H1 (cell line): Measurements from ENCODE around the gene RO60.

Source experiments
- ATF3 ChIP-seq: IDR thresholded peaks from 2 replicates; pipeline ENCODE4 v1.6.1; 2011; ENCODE audit warnings: low read depth, mild to moderate bottlenecking, low read length; ENCODE audit not compliant: insufficient read depth
- CTCF ChIP-seq, 3 experiments: IDR thresholded peaks; 1 replicate in 2 of 3; 2 replicates in 1 of 3; pipeline versions ENCODE4 v1.5.1 to v1.6.1; 2011; ENCODE audit warnings: low read length in 3 of 3, mild to moderate bottlenecking in 3 of 3, inconsistent platforms in 2 of 3, low read depth in 1 of 3, moderate library complexity in 1 of 3; ENCODE audit not compliant: insufficient read depth in 1 of 3; ENCODE audit errors: control extremely low read depth in 1 of 3
- EZH2 ChIP-seq: fragments of 200-600 bp; sonication (generic); IDR thresholded peaks from 2 replicates; pipeline ENCODE4 v1.7.1; 2012; ENCODE audit warnings: low read depth, mild to moderate bottlenecking, moderate library complexity, low read length, inconsistent platforms; ENCODE audit not compliant: severe bottlenecking
- HDAC2 ChIP-seq, 2 experiments: fragments of 300-600 bp in 1 of 2; sonication (generic) in 1 of 2; IDR thresholded peaks; 2 replicates each; pipeline ENCODE4 v1.6.1; 2011 to 2012; ENCODE audit warnings: low read depth in 2 of 2, low read length in 2 of 2, mild to moderate bottlenecking in 2 of 2, moderate library complexity in 2 of 2, borderline replicate concordance in 1 of 2, inconsistent platforms in 1 of 2
- JUN ChIP-seq: IDR thresholded peaks from 2 replicates; pipeline ENCODE4 v1.6.1; 2011; ENCODE audit warnings: low read depth, mild to moderate bottlenecking, improper control_type of control experiment, low read length
- KDM1A ChIP-seq: fragments of 200-600, 300-600 bp; sonication (generic); IDR thresholded peaks from 2 replicates; pipeline ENCODE4 v1.7.1; 2016; ENCODE audit warnings: mild to moderate bottlenecking, low read length, borderline replicate concordance
- MAFK ChIP-seq: IDR thresholded peaks from 2 replicates; pipeline ENCODE4 v1.6.1; 2012; ENCODE audit warnings: low read depth, mild to moderate bottlenecking, improper control_type of control experiment, low read length
- NRF1 ChIP-seq: IDR thresholded peaks from 2 replicates; pipeline ENCODE4 v1.6.1; 2011; ENCODE audit warnings: mild to moderate bottlenecking, low read depth, low read length, improper control_type of control experiment
- POLR2A ChIP-seq, 2 experiments: IDR thresholded peaks; 1 replicate in 1 of 2; 2 replicates in 1 of 2; pipeline ENCODE4 v1.6.1; 2011; ENCODE audit warnings: low read depth in 2 of 2, low read length in 2 of 2, mild to moderate bottlenecking in 2 of 2; ENCODE audit errors: control extremely low read depth in 1 of 2
- RAD21 ChIP-seq, 2 experiments: IDR thresholded peaks in 1 of 2; conservative IDR thresholded peaks in 1 of 2; 2 replicates each; pipeline ENCODE4 v1.6.1; 2011; ENCODE audit warnings: low read depth in 2 of 2, low read length in 2 of 2, improper control_type of control experiment in 1 of 2, inconsistent platforms in 1 of 2, mild to moderate bottlenecking in 1 of 2, moderate library complexity in 1 of 2
- RNF2 ChIP-seq: fragments of 200-900, 300-1000 bp; sonication (generic); IDR thresholded peaks from 2 replicates; pipeline ENCODE4 v1.7.1; 2016; ENCODE audit warnings: borderline replicate concordance, low read depth, mild to moderate bottlenecking, antibody characterized with exemption, low read length; ENCODE audit not compliant: poor library complexity, severe bottlenecking; ENCODE audit errors: missing control alignments
- RXRA ChIP-seq: IDR thresholded peaks from 2 replicates; pipeline ENCODE4 v1.6.1; 2011; ENCODE audit warnings: low read depth, mild to moderate bottlenecking, low read length, moderate library complexity; ENCODE audit not compliant: insufficient read depth
- TBP ChIP-seq: IDR thresholded peaks from 2 replicates; pipeline ENCODE4 v1.6.1; 2011; ENCODE audit warnings: low read depth, low read length, improper control_type of control experiment
- YY1 ChIP-seq: IDR thresholded peaks from 2 replicates; pipeline ENCODE4 v1.6.1; 2011; ENCODE audit warnings: low read depth, mild to moderate bottlenecking, low read length

GRCh38 chr1:193087893-193088292 lies 28.5 kb downstream of the RO60 start:
- no peak for TF ChIP-seq TBP
- no peak for TF ChIP-seq NRF1
- TF ChIP-seq POLR2A (IDR thresholded peaks at IDR 0.05; ENCODE audit: control extremely low read depth in 1 of 2, low read depth in 2 of 2, low read length in 2 of 2): no peak
- TF ChIP-seq RAD21 (IDR thresholded peaks at IDR 0.05 in 1 of 2, conservative IDR thresholded peaks at IDR 0.05 in 1 of 2; ENCODE audit: low read depth in 2 of 2, low read length in 2 of 2): no peak
- no peak for TF ChIP-seq KDM1A
- no peak for TF ChIP-seq MAFK
- no peak for TF ChIP-seq YY1
- no peak for TF ChIP-seq RNF2
- no peak for TF ChIP-seq EZH2
- no peak for TF ChIP-seq JUN
- TF ChIP-seq CTCF (IDR thresholded peaks at IDR 0.05; ENCODE audit: control extremely low read depth in 1 of 3, insufficient read depth in 1 of 3, low read depth in 1 of 3, low read length in 3 of 3): no peak
- no peak for TF ChIP-seq HDAC2 (IDR thresholded peaks at IDR 0.05; ENCODE audit: borderline replicate concordance in 1 of 2, low read depth in 2 of 2, low read length in 2 of 2)
- no peak for TF ChIP-seq RXRA
- no peak for TF ChIP-seq ATF3
